ENCODE measurements around the gene PTGDS.

The PTGDS gene

DNA sequence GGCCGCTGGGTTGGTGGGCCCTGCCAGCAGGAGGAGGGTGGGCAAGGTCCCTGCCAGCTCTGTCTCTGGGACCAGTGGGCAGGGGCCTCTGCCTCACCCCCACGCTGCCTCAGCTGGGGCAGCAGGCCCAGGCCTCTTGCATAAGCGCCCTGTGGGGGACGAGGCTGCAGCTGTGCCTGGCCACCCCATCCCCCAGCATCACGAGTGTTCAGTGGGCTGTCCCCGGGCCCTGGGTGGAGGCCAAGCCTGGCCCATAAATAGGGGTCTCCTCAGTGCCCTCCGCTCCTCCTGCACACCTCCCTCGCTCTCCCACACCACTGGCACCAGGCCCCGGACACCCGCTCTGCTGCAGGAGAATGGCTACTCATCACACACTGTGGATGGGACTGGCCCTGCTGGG, at the start of gene PTGDS:
TSS of gene PTGDS (plus strand) at position 282 of the 400 bp plus-strand sequence. CDS start at position 357, 75 bp downstream.
- DNase-seq (ENCODE audit: low spot score): no peak

DNA sequence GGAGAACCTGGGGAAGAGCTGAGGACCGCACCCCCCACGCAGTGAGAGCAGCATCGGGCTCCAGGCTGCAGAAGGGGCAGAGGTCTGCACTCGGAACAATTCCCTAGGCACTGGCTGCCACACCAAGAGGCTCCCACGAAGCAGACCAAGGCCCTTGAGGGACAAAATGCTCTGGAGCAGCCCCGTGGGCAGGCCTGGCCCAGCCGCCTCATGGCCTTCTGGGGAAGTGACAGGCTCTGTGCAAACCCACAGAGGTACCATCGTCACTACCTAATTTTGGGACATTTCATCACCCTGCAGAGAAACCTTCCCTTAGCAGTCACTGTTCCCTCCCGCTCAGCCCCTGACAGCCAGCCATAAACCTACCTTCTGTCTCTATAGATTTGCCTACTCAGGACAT, 48.7 kb upstream of the PTGDS start:
- DNase-seq (ENCODE audit: low spot score): no peak

DNA sequence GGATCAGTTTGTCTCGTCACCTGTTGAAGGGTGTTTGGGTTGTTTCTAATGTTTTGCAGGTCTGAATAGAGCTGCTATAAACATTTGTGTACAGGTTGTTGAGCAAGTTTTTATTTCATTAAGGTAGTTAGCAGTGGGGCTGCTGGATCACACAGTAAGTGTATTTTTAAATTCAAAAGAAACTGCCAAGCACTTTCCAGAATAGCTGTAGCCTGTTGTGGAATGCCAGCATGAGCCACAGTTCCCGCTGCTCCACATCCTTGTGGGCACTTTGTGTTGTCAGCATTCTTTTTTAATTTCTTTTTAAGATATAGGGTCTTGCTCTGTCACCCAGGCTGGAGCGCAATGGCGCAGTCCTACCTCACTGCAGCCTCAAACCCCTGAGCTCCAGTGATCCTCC, 47.3 kb upstream of the PTGDS start:
- no peak for DNase-seq (ENCODE audit: low spot score)

DNA sequence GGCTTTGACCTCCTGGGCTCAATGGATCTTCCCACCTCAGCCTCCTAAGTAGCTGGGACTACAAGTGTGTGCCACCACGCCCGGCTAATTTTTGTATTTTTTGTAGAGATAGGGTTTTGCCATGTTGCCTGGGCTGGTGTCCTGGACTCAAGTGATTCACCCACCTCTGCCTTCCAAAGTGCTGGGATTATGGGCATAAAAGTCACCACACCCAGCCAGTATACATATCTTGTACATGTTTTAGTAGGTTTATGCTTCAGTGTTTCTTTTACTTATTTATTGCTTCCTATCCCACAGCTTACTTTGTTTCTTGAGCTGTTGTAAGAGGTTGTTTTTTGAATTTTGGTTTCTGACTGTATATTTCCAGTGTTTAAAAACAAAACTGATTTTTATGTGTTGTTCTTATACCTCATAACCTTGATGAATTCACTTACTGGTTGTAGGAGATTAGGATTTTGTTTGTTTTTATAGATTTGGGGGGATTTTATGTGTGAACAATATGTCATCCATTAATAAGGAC, 45.6 kb upstream of the PTGDS start:
- DNase-seq (ENCODE audit: low spot score): no peak

DNA sequence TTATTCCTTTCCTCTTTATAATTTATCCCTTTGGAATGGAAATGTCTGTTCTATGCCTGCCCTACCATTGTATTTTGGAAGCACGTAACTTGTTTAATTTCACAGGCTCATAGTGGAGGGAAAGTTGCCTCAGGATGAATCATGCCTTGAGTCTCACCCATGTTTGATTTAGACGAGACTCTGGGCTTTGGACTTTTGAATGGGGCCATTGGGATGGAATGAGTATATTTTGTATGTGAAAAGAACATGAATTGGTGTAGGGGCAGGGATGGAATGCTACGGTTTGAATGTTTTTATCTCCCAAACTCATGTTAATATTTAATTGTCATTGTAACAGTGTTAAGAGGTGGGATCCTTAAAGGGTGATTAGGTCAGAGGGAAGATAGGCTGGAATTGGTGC, 43.0 kb upstream of the PTGDS start:
- DNase-seq (ENCODE audit: low spot score): no peak

DNA sequence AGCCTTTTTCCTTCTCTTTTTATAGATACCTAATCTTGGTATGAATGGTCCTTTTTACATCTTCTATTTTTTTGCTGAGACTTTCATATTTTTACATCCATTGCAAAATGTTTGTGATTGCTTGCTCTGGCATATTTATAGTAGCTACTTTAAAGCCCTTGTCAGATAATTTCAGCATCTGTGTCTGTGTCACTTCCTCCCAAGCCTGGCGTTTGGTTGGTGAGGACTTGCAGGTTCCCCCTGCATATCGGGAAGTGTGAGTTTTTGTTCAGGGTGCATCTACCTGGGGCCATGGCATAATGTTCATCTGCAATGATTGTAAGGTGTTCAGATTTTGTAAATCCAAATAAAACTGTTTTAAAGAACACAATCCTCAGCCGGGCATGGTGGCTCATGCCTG, 41.7 kb upstream of the PTGDS start:
- DNase-seq (ENCODE audit: low spot score): no peak

DNA sequence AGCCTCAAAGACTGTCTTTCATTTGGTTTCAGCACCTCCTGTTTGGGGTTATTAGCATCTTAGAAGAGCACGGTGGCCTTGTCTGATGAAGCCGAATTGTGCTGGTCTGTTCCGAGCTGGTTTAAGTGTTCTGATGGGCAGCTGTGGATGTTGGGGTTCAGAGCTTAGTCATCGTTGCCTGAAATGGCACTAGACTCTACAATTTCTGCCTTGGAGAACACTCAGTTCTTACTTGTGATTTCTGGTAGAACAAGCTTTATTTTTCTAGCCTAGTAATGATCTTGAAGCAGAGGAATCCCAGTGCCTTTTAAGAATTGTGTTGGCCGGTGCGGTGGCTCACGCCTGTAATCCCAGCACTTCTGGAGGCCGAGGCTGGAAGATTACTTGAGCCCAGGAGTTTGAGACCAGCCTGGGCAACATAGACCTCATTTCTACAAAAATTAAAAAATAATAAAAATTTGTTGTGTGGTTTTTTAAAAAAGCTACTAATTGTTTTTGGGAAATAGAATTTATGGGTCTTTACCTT, 40.6 kb upstream of the PTGDS start:
- no peak for DNase-seq (ENCODE audit: low spot score)

DNA sequence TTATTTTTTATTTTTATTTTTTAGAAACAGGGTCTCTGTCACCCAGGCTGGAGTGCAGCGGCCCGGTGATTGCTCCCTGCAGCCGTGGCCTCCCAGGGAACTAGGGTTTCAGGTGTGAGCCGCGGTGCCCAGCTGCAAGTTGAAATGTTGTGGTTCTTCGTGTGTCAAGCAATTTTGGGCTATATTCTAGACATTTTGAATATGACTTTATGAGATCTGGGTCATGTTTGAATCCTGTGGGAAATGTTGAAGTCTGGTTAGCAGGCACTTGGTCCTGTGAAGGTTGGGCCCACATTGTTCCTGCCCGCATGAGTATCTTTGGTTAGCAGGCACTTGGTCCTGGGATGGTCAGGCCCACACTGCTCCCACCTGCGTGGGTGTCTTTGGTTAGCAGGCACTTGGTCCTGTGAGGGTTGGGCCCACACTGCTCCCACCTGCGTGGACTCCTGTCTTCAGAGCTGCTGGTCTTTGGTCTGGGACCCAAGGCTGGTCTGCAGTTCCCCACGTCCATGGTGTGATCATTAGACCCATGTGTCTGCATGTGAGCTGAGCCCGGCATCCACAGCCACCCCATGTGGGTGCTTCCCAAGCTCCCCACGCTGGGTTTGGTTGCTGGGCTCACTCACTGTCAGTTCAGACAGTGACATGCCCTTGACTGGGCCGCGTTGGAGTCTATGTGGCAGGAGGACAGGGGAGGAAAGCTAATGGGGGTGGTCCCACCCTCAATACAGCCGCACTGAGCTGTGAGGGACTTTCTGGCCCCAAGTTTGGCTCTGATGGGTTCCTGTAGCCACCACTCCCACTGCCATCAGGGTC, 39.9 kb upstream of the PTGDS start:
- no peak for DNase-seq (ENCODE audit: low spot score)

DNA sequence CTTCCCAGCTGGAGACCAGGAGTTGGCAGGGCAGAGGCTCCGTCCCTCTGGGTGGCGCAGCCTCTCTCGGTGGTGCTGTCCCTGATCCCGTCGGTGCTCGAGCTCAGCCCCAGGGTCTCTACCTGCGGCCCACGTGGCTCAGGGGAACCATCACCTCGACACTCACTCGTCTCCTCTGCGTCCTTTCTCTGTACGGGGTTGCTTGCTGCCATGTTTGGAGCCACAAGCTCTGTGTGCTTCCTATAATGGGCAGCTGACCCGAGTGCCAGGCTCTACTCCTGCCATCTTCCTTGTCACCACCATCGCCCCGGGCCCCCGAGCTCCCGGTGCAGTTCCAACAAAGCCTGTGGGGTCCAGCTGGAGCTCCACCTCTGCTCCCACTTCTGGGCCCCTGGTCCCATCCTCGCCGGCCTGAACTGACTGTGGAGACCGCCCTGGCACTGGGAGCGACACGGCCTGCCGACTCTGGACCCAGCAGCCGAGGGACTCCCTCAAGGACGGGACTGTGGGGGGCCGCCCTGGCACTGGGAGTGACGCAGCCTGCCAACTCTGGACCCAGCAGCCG, 37.8 kb upstream of the PTGDS start:
- DNase-seq (ENCODE audit: low spot score): no peak

DNA sequence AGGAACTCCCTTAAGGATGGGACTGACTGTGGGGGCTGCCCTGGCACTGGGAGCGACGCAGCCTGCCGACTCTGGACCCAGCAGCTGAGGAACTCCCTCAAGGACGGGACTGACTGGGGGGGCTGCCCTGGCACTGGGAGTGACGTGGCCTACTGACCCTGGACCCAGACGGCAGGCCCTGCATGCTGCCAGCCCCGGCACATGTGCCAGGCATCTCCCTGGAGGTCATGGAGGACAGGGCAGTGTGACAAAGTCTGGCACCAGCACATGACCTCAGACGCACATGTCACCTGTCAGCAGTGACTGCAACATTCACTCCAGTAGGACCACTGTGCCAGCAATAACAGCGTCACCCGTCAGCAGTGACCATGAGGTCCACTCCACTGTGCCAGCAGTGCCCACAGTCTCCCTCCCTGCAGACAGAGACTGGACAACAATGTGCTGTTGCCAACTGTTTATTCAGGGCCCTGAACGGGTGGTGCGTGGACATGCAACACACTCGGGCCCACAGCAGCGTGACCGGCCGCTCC, 37.2 kb upstream of the PTGDS start:
- DNase-seq (ENCODE audit: low spot score): no peak

DNA sequence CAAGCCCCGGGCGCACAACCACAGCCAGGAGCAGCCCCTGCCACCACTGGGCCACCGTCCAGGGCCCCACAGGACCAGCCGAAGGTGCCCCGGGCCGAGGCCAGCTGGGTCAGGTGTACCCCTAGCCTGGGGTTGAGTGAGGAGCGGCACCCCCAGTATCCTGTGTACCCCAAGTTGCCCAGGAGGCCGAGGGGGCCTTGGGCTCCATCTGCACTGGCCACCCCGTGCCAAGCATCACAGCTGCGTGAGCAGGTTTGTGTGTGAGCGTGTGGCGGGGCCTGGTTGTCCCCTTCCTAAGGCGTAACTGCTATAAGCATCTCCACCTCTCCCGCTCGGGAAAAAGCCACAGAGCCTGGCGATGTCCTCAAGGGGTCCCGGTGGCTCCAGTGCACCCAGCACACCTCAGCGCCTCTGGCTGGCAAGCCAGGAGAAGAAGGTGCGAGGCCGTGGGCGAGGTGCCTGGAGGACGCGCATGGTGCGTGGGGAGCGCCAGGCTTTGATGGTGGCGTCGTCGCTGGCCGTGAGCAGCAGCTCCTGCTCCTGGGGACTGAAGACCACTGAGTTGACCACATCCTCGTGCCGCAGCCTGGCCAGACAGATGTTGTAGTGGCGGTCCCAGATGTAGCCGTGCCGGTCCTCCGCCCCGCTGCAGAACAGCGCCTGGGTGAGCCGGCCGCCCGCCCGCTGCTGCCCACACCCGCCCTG, 36.6 kb upstream of the PTGDS start:
- DNase-seq (ENCODE audit: low spot score): no peak

DNA sequence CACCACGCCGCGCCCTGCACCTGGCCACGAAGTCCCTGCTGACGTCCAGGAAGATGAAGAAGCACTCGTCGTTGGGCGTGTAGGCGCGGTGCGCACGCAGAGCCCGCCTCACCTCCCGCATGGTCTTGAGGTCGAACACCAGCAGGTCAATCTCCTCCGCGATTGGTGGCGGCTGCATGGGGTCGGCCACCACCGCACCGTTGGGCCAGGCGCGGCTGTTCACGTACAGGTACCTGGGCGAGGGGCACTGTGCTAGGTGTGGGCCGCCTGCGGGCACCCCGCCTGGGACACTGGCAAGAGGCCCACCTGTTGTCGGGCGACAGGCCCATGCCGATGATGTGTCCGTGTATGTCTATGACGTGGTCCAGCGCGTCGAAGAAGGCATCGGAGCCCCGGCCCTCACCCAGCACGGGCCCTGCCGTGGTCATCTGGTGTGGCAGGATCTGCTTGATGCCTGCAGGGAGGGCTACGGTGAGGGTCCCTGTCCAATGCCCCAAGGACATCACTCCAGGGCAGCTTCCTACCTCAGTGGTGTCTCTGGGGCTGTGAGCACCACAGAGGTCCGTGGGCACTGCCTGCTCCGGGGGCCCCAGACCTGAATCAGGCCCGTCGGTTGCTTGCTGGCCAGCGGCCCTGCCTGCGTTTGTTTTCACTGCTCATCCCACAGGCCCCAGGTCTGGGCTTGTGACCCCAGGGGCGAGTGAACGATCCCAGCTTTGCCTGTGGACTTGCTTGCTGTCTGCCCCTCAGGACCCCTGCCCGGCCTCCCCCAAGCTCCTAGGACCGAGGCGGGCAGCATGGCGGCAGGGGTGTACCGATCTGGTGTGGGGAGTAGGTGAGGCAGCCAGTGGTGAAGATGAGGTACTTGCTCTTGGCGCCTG, 35.8 kb upstream of the PTGDS start:
- DNase-seq (ENCODE audit: low spot score): no peak

DNA sequence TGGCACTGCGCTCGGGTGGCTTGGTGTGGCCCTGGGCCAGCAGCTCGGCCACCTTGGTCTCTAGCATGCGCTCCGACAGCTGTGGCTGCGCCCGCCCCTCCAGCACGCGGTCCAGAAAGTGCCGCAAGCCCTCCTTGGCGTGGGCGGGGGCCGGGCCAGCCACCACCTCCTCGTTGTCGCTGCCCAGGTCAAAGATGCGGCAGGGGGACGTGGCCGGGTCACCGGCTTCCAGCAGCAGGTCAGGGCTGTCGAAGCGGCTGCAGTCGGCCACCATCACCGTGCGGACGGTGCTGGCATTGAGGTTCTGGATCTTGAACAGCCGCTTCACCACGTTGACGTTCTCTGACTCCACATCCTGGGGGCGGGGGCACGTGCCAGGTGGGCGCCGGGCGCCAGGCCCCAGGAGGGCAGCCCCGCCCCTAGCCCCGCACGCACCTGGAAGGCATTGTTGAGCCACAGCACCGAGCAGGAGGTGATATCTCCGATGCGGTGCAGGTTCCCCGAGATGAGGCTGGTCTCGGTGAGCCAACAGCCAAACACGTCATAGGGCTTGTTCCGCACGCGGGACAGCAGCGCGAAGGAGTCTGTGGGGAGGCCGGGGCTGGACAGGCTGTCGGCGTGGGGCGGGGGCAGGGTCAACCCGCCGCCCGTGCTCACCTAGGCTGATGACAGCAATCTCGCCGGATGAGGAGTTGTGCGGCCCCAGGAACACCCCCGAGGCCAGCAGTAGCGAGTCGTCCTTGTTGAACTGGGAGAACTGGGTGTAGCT, 35.0 kb upstream of the PTGDS start:
- no peak for DNase-seq (ENCODE audit: low spot score)

DNA sequence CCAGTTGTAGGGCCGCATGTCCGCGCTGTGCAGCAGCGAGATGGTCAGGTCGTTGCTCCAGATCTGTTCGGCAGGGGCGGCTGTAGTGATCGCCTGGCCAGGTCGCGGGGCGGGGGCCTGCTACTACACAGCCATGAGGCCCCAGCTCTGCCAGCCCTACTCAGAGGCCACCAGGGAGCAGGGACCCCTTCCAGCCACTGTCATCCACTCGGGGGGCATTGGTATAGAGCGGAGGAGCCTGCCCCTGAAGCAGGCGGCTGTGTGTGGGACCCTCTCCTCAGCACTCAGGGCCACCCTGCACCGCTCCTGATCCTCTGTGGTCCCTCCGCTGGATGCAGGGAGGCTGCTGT, 34.4 kb upstream of the PTGDS start:
- no peak for DNase-seq (ENCODE audit: low spot score)

DNA sequence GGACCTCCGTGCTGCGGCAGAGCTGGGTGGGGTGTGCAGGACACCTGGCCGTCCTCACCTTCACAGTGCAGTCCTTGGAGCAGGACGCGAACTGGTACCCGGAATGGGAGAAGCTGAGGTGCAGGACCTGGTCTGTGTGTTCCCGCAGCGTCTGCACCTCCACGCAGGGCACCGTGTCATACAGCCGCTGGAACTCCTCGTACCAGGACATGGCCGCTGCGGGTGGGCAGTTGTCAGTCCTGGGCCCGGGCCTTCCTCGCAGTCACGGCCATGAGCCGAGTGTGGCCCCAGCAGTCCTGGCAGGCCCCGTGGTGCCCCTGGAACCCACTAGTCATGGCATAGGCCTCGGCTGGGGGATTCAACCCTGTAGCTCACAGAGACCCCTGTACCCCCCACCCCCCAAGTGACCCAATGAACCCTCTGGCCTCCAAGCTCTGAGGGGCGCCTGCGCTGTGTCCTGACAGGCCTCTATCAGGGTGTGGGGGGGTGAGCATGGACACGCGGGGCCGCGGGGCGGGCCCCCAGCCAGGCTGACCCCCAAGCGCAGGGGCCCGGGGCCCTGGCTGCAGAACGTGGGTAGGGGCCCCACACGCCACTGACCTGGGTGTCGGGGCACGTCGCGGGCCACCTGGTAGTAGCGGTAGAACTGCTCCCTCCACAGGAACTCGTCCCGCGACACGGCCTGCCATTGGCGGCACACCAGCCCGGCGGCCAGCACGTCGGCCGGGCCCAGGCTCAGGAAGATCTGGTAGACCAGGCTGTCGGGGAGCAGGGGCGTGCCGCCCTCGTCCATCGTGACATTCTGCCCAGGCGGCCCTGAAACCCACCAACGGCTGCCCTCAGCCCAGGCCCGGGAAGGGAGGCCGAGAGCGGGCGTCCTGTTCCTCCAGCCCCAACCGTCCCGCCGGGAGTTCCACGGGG, 33.8 kb upstream of the PTGDS start:
- peak; percentile 22 for DNase-seq (ENCODE audit: low spot score)

DNA sequence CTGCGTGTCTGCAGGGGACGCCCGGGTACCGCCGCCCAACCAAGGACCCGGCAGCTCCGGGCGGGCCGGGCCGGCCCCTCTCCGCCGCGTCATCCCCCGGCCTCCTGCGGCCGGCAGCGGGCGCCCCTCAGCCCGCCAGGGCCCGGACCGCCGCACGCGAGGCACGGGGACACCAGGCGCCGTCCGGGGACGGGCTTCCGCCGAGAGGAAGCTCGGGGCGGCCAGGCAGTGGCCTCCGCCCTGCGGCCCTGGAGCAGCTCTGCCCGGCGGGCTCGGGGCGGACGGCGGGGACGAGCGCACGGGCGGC, 33.1 kb upstream of the PTGDS start:
- DNase-seq (ENCODE audit: low spot score): no peak

DNA sequence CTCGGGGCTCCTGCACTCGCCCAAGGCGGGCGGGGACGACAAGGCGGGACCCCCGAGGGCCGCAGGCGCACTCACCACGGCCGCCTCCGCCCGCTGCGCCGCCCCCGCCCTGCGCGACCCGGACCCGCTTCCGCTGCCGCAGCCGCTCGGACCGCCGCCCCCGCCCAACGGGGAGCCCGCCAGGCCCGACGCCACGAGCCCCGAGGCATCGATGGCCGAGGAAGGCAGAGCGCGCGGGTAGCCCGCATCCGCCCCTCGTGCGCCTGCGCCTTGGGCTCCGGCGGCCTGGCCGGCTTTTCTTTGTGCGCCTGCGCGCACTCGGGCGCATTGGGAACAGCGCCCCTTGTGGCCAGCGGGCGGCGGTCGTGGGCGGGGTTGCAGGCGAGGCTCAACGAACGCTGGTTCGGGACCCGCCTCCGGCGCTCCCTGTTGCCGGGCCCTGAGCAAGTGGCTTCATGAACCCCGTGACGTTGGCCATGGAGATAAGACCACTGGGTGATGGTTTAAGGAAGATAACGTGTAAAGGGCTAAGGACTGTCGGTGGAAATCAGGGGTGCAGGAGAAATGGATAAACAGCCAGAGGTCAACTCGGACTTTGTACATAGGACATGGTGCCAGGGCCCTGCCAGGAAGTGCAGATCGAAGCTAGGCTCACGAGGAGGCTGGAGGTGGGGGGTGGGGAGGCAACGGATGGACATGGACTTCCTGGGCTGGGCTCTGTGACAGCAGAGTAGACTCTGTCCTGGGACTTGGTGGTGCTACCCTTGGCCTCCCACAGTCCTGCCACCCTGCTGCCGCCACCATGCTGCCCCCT, 32.6 kb upstream of the PTGDS start, which contains the start of the genes C8G and FBXW5:
TSS of gene C8G (plus strand) at position 725 of the 814 bp plus-strand sequence. CDS start at position 803, 78 bp downstream.
TSS of gene FBXW5 (minus strand) at position 220 of the 814 bp plus-strand sequence. CDS start 655 bp downstream, outside the sequence.
- peak; percentile 94 for DNase-seq (ENCODE audit: low spot score)

DNA sequence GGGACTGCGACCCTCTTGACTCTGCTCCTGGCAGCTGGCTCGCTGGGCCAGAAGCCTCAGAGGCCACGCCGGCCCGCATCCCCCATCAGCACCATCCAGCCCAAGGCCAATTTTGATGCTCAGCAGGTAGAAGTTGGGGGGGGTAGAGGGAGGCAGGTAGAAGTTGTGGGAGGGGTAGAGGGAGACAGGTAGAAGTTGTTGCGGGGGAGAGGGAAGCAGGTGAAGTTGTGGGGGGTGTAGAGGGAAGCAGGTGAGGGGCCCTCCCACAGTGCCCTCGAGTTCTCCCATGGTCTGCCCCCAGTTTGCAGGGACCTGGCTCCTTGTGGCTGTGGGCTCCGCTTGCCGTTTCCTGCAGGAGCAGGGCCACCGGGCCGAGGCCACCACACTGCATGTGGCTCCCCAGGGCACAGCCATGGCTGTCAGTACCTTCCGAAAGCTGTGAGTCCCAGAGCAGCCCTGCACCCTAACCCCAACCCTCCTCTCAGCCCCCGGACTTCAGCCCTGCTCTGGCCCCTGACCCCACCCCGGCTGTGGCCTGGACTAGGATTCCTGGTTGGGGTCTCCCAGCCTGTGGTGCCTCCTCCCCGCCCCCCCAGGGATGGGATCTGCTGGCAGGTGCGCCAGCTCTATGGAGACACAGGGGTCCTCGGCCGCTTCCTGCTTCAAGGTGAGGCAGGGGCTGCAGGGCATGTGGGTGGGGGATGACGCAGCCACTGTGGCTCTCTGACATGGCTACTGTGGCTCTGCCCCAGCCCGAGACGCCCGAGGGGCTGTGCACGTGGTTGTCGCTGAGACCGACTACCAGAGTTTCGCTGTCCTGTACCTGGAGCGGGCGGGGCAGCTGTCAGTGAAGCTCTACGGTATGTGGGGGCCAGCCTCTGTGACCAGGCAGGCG, 31.7 kb upstream of the PTGDS start:
- no peak for DNase-seq (ENCODE audit: low spot score)

All from CD4-positive, alpha-beta T cell treated with Interleukin-15 for 4 hours (primary cell).